Breast epithelium (tissue), 4 donors: ENCODE measurements around the gene HBG2. TPM values are rescaled to one million over a fixed set of nuclear protein-coding genes. Genes with fewer than 3 reads are reported as not detected.

Experiments used
- DNase-seq, 2 donors: peaks; one replicate each; pipeline ENCODE4 v3.0.0-alpha.2; 2019; ENCODE audit warnings: low spot score in 2 of 2
- H3K27ac ChIP-seq, 2 donors: fragments of 200-600 bp; sonication (generic) in 1 of 2; one replicate each; pipeline ENCODE4 v1.5.1; 2016 to 2019; ENCODE audit warnings: mild to moderate bottlenecking in 1 of 2
- H3K27me3 ChIP-seq, 2 donors: fragments of 200-600 bp; sonication (generic) in 1 of 2; one replicate each; pipeline versions ENCODE4 v1.5.1 to v1.6.0; 2017 to 2019; ENCODE audit warnings: control low read depth in 1 of 2, mild to moderate bottlenecking in 1 of 2
- H3K36me3 ChIP-seq: fragments of 200-600 bp; one replicate; pipeline ENCODE4 v1.5.1; 2019
- H3K4me1 ChIP-seq, 2 donors: fragments of 200-600 bp; sonication (generic); one replicate each; pipeline ENCODE4 v1.5.1; 2016 to 2019; ENCODE audit warnings: control low read depth in 1 of 2
- H3K4me3 ChIP-seq, 3 donors: fragments of 200-600 bp; sonication (generic); 1 replicate in 2 of 3; 2 replicates in 1 of 3; pipeline ENCODE4 v1.5.1; 2016 to 2019; ENCODE audit warnings: mild to moderate bottlenecking in 3 of 3, moderate library complexity in 2 of 3
- H3K9me3 ChIP-seq, 2 donors: fragments of 200-600 bp; sonication (generic) in 1 of 2; one replicate each; pipeline ENCODE4 v1.5.1; 2016 to 2019; ENCODE audit warnings: control low read depth in 1 of 2
- POLR2A ChIP-seq: fragments of 450-650 bp; IDR thresholded peaks from one replicate; pipeline ENCODE4 v1.6.1; 2016; ENCODE audit warnings: antibody characterized with exemption, mild to moderate bottlenecking, moderate library complexity
- POLR2AphosphoS5 ChIP-seq, 3 donors: sonication (generic); formaldehyde crosslinking; IDR thresholded peaks; one replicate each; pipeline ENCODE4 v1.6.1; 2017; ENCODE audit warnings: antibody characterized with exemption in 3 of 3
- intact Hi-C: fragments of 100-400 bp; cut with DNase I; formaldehyde crosslinking; loops from one replicate; pipeline ENCODE4 v1.15.1; 2023; ENCODE audit warnings: low total_unique reads
- total RNA-seq, 3 donors: library from RNA; depleted of rRNA; stranded (reverse); fragments of >200 nt; gene quantifications; one replicate each; pipeline ENCODE4 v1.1.0, GENCODE V29; 2016
- TF ChIP-seq, protein P1 (sequence below), 3 donors: fragments of 450-650 bp; IDR thresholded peaks; one replicate each; pipeline ENCODE4 v1.5.1; 2016 to 2017; ENCODE audit warnings: antibody characterized with exemption in 3 of 3, mild to moderate bottlenecking in 3 of 3, moderate library complexity in 3 of 3

The HBG2 gene
- total RNA-seq, 3 donors from 2014 or later = not detected

DNA sequence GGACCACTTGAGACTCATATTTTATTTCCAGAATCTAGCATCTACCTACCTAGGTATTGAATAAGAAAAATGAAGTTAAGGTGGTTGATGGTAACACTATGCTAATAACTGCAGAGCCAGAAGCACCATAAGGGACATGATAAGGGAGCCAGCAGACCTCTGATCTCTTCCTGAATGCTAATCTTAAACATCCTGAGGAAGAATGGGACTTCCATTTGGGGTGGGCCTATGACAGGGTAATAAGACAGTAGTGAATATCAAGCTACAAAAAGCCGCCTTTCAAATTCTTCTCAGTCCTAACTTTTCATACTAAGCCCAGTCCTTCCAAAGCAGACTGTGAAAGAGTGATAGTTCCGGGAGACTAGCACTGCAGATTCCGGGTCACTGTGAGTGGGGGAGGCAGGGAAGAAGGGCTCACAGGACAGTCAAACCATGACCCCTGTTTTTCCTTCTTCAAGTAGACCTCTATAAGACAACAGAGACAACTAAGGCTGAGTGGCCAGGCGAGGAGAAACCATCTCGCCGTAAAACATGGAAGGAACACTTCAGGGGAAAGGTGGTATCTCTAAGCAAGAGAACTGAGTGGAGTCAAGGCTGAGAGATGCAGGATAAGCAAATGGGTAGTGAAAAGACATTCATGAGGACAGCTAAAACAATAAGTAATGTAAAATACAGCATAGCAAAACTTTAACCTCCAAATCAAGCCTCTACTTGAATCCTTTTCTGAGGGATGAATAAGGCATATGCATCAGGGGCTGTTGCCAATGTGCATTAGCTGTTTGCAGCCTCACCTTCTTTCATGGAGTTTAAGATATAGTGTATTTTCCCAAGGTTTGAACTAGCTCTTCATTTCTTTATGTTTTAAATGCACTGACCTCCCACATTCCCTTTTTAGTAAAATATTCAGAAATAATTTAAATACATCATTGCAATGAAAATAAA lies 29.8 kb downstream of the HBG2 start:
- intact Hi-C loops = no loop called here

DNA sequence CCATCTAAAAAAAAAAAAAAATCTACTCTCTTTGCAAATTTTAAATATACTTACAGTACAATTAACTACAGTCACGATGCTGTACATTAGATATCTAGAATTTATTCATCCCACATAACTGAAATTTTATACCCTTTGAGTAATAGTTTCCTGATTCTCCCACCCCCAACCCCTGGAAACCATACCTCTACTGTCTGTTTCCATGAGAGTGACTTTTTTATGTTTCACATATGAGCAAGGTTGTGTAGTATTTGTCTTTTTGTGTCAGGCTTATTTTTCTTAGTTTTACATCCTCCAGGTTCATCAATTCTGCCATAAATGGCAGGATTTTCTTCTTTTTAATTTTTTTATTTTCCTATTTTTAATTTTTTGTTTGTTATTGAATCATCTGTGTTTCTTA lies 30.9 kb downstream of the HBG2 start:
- no peaks in the 10 kb centered on the region for H3K4me1 ChIP-seq
- TF ChIP-seq POLR2A (no peak), POLR2AphosphoS5 (IDR thresholded peaks at IDR 0.05) (no peak)
- TF ChIP-seq, protein P1, sequence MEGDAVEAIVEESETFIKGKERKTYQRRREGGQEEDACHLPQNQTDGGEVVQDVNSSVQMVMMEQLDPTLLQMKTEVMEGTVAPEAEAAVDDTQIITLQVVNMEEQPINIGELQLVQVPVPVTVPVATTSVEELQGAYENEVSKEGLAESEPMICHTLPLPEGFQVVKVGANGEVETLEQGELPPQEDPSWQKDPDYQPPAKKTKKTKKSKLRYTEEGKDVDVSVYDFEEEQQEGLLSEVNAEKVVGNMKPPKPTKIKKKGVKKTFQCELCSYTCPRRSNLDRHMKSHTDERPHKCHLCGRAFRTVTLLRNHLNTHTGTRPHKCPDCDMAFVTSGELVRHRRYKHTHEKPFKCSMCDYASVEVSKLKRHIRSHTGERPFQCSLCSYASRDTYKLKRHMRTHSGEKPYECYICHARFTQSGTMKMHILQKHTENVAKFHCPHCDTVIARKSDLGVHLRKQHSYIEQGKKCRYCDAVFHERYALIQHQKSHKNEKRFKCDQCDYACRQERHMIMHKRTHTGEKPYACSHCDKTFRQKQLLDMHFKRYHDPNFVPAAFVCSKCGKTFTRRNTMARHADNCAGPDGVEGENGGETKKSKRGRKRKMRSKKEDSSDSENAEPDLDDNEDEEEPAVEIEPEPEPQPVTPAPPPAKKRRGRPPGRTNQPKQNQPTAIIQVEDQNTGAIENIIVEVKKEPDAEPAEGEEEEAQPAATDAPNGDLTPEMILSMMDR (IDR thresholded peaks at IDR 0.05) = no peak
- no peak overlapping the region for H3K27ac ChIP-seq
- intact Hi-C loops = no loop called here
- H3K4me3 ChIP-seq = no peak overlapping the region
- H3K27me3 ChIP-seq = no peaks in the 10 kb centered on the region
- no peaks in the 10 kb centered on the region for H3K36me3 ChIP-seq
- DNase-seq = no peak
- peaks cover 3 to 4% of the 10 kb centered on the region in 2 donors for H3K9me3 ChIP-seq

More for the DNA sequence above, 29.8 kb downstream of the HBG2 start:
- no peaks in the 10 kb centered on the region for H3K36me3 ChIP-seq
- H3K4me3 ChIP-seq = no peak overlapping the region
- no peaks in the 10 kb centered on the region for H3K4me1 ChIP-seq
- peaks cover 3 to 4% of the 10 kb centered on the region in 2 donors for H3K9me3 ChIP-seq
- no peaks in the 10 kb centered on the region for H3K27me3 ChIP-seq
- H3K27ac ChIP-seq = no peak overlapping the region
- DNase-seq = no peak
- TF ChIP-seq, protein P1 (IDR thresholded peaks at IDR 0.05) = no peak
- no peak for TF ChIP-seq POLR2AphosphoS5 (IDR thresholded peaks at IDR 0.05)
- TF ChIP-seq POLR2A = no peak

DNA sequence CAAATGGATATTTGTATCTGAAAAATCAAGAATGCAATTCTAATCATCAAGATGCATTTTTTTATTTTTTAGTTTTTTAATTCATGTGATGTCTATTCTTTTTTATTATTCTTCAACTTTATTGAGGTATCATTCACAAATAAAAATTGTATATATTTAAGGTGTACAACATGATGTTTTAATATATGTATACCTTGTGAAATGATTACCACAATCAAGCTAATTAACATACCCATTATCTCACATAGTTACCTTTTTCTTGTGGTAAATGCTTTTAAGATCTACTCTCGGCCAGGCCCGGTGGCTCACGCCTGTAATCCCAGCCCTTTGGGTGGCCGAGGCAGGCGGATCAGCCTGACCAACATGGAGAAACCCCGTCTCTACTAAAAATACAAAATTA lies 31.4 kb downstream of the HBG2 start:
- Histone ChIP-seq H3K4me1 (no peaks in the 10 kb centered on the region), H3K4me3 (no peak overlapping the region), H3K36me3 (no peaks in the 10 kb centered on the region), H3K27ac (no peak overlapping the region), H3K27me3 (no peaks in the 10 kb centered on the region), H3K9me3 (peaks cover 3 to 4% of the 10 kb centered on the region in 2 donors)
- DNase-seq = no peak
- intact Hi-C loops = no loop called here
- TF ChIP-seq POLR2AphosphoS5 (IDR thresholded peaks at IDR 0.05) (no peak), POLR2A (no peak)
- TF ChIP-seq, protein P1 (IDR thresholded peaks at IDR 0.05) = no peak

DNA sequence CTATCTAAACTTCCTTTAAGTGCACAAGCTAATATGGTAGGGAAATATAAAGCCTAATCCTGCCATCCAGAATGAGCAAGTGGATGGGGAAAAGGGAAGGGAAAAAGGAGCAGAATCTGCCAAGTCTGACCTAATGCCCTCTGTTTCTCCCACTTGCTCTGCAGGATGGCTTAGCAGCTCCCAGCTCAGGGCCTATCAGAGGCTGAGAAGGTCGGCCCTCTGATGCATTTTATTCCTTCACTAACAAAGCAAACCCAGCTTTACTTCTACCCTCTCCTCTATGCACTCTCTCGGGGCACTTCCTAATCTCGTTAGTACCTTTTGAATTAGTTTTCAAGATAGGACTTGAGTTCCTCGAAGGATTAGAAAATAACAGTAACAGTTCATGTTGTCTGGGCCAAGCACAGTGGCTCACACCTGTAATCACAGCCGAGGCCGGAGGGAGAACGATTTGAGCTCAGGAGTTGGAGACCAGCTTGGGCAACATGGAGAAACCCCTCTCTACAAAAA lies 44.1 kb downstream of the HBG2 start:
- intact Hi-C loops = no loop called here

More for the DNA sequence above, 44.1 kb downstream of the HBG2 start:
- Histone ChIP-seq H3K4me1 (no peaks in the 10 kb centered on the region), H3K4me3 (no peak overlapping the region), H3K36me3 (no peaks in the 10 kb centered on the region), H3K27me3 (no peaks in the 10 kb centered on the region), H3K27ac (no peak overlapping the region), H3K9me3 (no peaks in the 10 kb centered on the region)
- DNase-seq = no peak
- TF ChIP-seq POLR2AphosphoS5 (IDR thresholded peaks at IDR 0.05) = no peak
- no peak for TF ChIP-seq POLR2A
- TF ChIP-seq, protein P1 (IDR thresholded peaks at IDR 0.05) = no peak
